Measurements from ENCODE around the gene SIGMAR1.

Gene SIGMAR1

GRCh38 chr9:34600908-34601307 is 36.7 kb downstream of the SIGMAR1 start:
- no peak for FAIRE-seq

- no peak for FAIRE-seq
These were observed 38.0 kb downstream of the SIGMAR1 start for GRCh38 chr9:34599546-34599945.

DNA sequence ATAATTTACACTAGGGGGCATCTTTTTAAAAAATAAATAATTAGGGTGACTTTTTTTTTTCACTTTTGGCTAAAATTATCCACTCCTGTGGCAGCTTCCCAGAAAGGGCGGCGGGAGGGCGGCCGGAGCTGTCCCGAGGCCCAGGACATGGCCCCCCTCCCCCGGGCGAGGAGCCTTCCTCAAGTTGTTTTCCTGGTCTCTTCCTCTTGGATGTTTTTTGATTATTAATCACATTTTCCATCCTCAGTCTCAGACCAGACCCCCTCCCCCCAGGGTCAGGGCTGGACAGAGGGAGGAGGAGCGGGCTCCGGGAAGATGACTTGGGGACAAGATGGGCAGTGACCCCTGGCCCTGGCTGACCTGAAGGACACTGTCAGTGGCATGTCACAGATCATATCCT is 43.4 kb downstream of the SIGMAR1 start:
- FAIRE-seq = no peak

DNA sequence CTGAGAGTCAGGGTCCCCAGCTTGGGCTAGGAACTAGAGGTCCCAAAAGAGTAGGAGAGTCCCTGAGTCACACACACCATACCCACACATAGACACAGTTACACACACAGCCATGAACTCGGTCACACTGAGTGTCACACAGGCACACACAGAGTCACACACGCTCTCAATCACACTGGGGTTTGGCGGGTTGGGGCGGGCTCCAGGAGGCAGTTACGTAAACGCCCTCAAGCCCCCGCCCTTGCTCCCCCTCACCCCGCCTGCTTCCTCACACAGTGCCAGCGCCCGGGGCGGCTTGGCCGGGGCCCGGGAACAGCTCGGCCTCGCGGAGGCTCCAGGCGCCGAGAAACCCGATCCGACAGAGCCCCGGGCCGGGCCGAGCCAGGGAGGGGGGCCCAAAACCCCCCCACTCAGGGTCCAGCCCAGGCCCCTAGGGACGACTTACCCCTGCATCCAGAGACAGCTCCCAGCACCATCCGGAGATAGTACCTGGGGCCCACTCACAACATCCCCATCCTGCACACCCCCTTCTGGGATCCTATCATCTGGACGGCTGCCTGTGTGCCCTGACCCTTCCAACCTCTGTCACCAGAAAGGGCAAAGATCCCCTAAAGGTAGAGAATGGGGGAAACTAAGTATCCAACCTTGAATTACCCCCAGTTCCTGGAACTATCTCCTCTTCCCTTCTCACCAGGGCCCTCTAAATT is 44.5 kb downstream of the SIGMAR1 start:
- no peak for FAIRE-seq

DNA sequence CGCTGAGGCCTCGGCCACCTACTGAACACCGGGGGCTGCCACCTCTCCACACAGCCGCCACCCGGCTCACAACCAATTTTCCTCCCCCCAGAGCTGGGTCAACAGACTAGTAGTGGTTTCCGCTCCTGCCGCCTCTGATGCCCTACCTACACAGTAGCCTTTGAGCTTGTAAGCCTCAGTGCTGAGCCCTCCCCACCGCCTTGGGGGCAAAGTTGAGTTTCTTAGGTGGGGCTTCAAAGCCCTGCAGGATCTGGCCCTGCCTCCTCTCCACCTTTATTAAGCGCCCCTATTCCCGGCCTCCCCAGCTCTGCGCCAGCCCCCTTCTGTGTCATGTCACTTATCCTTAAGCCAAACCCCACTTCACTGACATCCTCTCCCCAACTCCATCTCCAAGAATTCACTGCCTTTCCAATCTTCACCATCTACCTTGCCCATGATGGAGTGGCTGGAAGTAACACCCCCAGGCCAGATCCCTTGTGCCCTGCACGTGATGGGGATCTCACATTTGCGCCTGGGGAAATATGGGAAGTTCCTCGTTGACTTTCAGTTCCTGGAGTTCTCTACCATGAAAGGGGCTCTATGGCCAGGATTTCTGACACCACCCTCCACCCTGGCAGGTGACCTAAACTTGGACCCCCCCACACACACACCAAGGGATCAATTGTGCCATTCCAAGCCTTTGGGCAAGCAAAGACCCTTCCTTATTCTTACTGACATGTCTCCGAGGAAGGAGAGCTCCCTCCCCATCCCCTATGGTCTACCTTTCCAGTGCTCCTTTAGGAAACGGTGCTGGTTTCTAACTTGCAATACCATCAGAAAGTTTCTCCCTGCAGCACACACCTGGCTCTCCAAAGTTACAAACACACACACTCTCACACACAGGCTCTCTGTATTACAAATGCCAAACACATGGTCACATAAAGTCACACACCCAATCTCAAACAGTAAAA is 45.4 kb downstream of the SIGMAR1 start:
- no peak for FAIRE-seq

- no peak for FAIRE-seq
These were observed 46.2 kb downstream of the SIGMAR1 start for GRCh38 chr9:34591248-34591916.

DNA sequence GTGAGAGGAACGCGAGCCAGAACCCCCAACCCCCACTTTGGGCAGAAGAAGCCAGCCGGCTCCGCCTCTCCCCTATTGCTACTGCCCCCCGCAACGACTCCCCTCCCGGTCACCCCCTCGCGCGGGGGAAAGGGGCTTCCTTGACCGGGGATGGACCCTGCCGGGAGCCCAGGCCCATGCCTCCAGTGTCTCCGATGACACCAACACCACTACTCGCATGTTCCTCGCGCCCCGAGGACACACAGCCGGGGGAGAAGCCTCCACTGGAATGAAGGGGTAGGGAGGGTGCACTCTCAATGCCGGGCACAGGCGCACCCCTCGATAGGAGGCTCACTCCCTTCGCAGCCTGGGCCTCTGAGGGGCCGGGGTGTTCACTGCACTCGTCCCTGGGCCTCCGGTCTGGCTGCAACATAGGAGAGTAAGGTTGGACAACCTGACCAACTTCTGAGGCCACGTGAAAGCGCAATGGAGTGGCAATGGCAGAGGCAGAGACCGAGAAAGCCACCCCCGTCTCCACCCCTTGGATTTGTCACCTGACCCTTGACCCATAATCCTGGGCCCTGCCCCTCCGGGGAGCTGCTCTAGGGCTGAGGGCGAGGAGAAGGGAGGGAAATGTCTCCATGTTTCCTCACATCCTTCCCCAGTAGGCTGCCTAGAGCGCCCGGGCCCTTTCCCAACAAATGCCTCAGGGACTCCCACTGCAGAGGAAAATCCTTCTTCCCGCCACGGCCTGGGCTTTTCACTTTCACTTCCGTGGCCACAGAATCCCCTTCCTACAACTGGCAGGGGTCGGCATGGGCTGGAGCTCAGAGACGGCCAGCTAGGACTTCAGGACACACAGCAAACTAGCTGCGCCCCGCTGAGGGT is 47.0 kb downstream of the SIGMAR1 start:
- FAIRE-seq = no peak

DNA sequence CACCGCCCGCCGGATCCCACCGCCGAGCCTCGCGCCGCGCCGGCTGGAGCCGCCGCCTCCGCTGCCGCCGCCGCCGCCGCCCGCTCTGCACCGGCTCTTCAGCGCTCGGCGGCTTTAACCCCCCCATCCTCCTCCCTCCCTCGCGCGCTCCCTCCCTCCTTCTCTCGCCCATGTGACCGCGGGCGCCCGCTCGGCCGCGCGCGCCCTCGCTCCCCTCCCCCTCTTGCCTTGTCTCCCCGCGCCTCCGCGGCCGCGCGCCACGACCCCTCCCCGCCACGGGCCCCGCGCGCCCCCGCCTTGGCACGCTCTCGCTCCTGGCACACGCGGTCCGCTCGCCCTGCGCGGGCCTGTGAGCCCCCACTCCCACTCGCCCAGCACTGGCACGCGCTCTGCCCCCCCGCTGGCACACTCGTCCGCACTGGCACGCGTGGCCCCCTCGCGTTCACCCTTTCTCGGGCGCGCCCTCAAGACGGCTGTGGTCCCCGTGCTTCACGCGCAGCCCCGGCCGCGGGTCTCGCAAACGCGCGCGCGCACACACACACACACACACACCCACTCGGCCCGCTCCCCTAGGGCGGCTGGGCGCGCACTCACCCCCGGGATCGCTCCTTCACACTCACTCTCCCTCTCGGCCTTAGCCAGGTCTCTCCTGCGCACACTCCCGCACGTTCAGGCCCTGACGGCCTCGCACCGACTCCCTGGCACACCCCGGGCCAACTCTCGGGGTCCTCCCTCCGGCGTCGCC is 47.8 kb downstream of the SIGMAR1 start, which contains the start of gene CNTFR:
CNTFR (minus strand) TSS at position 89 of the 745 bp plus-strand sequence. CDS start 20,743 bp downstream, outside the sequence.
- FAIRE-seq = no peak

GRCh38 chr9:34588671-34589635 is 48.6 kb downstream of the SIGMAR1 start:
- FAIRE-seq = no peak

DNA sequence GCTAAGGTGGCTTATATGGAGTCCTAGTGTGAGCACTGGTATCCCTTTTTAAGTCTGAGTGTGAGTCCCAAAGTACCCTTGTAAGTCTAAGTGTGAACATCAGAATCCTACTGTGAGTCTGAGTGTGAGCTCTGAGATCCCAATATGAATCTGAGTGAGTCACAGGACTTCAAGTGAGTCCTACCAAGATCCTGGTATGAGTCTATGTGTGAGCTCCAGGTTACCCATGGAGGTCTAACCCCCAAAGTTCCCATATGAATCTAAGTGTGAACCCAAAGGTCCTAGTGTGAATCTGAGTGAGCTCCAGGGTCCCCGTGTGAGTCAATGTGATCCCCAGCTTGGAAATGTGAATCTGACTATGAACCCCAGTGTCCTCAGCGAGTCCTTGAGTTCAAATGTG is 50.3 kb downstream of the SIGMAR1 start:
- FAIRE-seq = no peak

DNA sequence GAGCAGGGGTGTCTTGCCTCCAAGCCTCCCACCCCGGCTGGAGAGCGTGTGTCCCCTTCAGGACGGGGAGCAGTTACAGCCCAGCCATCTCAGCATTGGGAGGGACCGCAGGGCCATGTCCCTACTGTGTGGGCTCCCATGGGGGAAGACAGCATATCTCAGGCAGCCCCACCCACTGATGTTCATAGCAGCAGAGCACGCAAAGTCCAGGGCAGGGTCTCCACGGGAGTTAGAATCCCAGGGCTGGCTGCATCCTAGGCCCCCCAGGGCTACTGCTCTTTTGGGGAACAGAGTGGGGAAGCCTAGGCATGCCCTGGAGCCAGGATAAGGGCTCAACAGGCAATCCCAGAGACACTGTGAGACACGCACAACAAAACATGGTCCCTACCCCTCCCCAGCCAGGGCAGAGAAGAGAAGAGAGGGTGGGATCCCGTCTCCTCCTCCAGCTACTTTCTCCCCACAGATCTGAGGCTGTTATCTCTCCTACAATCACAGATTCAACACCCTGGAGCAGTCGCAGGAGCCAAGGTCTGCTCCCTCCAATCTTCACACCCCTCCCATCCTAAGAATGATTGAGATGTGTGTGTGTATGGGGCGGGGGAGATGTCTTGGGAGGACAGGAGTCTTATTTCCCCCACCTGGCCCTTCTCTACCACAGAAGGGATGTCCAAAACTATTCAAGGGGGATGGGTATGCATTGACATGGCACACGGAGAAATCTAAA is 51.5 kb downstream of the SIGMAR1 start:
- FAIRE-seq = no peak

- FAIRE-seq = no peak
These were observed 52.6 kb downstream of the SIGMAR1 start for GRCh38 chr9:34584970-34585369.
